GM18907 (cell line): ENCODE measurements around the gene UBE2L6.
A peak's percentile ranks its signal among the peaks of the same experiment; 100 is the strongest.

Experiments used
- ATAC-seq: cut with Tn5 transposase; IDR thresholded peaks from one replicate; pipeline ENCODE4 v1.9.1; 2021; ENCODE audit warnings: mild to moderate bottlenecking, moderate library complexity; ENCODE audit not compliant: unreplicated experiment

The UBE2L6 gene

DNA sequence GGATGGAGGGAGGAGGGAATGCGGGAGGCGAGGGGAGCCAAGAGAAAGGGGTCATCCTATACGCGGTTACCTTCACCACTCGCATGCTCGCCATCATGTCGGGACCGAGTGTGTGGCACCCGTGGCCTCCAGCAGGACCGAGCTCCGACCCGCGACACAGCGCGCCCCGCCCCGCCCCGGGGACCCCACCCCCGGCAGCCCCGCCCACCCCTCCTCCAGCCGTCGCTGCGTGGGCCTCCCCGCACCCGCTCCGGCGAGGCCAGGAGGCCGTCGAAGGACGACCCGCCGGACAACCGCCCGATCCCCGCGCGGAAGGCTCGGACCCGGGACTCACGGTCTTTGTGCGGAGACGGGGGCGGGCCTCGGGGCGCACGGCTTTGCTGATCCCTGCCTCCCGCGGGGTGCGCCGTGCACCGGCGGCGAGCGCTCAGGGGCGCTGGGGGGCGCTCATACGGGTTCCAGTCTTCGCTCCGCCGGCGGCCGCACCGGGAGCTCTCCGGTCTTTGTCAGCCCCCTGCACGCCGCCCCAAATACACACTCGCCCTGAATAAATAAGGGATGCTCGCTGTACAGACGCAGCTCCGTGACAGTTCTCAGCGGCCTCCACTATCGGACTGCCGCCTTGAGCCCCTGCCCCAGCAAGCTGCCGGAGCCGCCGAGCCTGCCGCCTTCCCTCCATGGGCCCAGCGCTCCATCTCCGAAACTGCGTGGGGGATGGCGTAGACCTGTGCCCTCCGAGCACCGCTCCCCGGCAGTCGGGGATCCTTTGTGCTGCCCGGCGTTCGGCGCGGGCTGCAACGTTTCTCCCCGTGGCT is at the start of gene UBE2L6:
UBE2L6 (minus strand) TSS at position 158 of the 815 bp plus-strand sequence; CDS start at position 97, 61 bp downstream.
- peak; percentile 77 for ATAC-seq

DNA sequence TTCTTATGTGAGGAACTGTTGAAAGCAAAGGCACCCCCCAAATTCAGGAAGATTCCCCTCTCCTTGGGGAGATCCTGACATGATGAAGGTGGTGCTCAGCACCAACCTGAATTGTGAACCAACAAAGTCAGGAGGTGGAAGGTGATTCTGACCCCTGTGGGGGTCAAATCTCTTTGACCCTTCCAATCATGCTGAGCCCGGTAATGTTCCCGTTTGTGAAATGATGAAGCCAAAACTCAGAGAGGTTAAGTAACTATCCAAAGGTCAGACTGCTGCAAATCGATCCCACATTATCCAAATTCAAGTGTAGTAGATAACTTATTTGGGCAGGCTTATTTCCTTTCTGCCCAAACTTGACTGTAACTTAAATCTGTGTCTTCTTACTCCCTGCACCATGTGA is 49.1 kb upstream of the UBE2L6 start:
- ATAC-seq, result no peak

DNA sequence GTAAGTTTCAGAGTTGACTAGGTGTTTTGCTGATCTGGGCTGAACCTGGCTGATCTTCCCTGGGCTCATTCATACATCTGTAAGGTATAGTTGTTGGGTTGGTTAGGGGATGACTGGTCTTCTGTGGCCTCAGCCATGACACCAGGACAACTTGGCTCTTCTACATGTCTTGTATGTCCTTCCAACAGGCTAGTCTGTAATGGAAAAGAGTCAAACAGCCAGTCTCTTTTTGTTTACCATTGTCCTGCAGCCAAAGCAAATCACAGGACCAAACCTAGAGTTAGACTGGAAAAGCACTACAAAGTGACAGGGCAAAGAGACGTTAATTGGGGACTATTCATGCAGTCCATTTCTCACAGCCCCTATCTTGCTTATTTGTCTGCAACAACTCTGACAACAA is 47.8 kb upstream of the UBE2L6 start:
- ATAC-seq, result no peak

DNA sequence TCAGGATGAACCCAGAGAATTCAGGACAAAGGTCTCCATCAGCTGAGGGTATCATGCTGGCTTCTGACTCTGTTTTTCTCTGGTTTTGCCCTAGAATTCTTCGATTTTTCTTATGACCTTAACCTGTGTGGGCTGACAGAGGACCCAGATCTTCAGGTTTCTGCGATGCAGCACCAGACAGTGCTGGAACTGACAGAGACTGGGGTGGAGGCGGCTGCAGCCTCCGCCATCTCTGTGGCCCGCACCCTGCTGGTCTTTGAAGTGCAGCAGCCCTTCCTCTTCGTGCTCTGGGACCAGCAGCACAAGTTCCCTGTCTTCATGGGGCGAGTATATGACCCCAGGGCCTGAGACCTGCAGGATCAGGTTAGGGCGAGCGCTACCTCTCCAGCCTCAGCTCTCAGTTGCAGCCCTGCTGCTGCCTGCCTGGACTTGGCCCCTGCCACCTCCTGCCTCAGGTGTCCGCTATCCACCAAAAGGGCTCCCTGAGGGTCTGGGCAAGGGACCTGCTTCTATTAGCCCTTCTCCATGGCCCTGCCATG is 46.8 kb upstream of the UBE2L6 start:
- no peak for ATAC-seq

DNA sequence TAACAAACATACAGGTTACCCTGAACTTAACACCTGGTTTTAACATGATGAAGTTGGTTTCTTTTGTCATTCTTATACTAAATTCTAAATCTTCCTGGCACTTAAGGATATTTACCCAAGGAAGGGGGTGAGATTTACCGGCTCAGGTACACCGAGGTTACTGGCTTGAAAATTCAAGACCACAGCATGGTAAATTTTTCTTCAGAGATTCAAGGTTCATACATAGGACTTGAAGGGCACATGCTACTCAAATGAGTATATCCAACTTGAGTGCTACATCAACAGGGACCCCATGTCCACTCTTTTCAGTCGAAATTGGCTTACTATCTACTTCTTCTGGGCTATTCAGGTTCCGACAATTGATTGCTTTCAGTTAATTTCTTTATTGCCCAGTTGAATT is 42.7 kb upstream of the UBE2L6 start:
- ATAC-seq, result no peak

DNA sequence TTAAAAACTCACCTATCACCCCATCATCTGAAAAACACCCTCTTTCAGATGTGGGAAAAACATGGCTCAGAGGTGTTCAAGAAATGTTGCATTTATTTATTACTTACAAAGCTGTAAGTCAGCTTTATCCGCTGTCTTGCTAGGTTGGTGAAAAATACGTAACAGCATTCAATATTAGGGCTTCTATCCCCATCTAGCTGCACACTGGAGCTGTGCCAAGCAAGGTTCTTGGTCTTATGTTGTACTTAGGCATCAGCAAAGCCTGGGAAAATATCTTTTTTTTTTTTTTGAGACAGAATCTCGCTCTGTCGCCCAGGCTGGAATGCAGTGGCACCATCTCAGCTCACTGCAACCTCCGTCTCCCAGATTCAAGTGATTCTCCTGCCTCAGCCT is 37.6 kb upstream of the UBE2L6 start:
- no peak for ATAC-seq

DNA sequence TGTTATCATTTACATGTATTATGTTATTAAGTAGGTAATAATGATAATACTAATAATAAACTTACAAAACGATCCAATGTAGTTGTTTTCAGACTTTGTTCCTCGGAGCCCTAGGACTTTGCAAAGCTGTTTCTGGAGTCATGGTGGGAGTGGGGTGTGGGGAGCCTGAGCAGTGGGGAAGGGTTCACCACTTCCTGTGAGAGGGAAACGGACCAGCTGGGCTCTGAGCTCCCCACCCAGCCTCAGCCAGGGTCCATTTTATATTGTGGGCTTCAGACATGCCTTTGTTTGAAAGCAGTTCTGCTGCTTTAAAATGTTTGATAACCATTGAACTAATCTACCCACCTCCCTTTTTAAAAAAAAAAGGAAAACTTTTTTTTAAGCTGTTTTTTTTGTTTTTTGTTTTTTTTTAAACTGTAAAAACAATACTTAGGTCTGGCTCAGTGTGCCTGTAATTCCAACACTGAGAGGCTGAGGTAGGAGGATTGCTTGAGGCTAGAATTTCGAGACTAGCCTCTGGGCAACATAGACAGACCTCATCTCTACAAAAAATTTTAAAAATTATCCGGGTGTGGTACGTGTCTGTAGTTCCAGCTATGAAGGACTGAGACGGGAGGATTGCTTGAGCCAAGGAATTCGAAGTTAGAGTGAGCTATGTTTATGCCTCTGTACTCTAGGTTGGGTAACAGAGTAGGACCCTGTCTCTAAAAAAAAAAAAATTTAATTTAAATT is 37.0 kb upstream of the UBE2L6 start:
- ATAC-seq, result no peak

DNA sequence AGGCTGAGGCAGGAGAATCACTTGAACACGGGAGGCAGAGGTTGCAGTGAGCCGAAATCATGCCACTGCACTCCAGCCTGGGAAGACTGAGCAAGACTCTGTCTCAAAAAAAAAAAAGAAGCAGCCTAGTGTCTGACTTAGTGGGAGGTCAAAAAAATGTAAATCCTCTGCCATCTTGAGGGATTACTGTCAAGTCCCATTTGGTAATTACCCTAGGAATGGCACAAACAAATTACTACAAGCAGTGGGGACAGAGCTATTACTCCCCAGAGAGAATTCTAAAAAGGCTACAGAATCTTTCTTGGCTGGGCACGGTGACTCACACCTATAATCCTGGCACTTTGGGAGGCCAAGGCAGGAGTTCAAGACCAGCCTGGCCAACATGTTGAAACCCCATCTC is 33.8 kb upstream of the UBE2L6 start:
- no peak for ATAC-seq

DNA sequence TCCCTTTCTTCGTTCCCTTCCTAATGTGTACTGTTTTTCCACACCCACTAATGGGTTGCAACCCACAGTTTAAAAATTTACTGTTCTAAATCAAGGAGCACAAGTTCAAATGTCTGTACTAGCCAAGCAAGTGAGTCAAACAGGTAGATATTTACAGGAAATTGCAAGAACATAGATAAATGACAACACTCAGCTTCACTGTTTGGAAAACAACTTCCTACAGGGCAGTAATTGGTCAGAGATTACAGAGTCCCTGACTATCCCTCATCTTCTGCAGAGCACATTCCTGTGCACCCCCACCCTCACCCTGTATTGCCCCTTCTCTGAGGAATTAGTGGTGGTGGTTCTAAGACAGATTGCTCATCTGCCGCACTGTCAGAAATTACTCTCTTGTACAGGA is 31.9 kb upstream of the UBE2L6 start:
- ATAC-seq, result no peak

DNA sequence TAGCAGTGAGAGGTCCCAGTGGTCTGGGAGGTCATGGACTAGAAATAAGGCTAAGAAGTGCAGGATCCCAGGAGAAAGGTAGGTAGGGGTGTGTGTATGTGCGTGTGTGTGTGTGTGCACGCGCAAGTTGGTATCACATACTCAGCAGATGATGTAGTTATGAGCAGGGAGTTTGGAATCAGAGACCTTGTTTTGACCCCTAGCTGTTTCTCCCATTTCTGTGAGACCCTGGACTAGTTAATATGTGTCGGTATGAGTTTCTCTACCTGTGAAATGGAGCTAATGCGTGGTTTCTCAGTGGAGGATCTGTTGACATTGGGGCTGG is 31.3 kb upstream of the UBE2L6 start:
- ATAC-seq, result no peak

DNA sequence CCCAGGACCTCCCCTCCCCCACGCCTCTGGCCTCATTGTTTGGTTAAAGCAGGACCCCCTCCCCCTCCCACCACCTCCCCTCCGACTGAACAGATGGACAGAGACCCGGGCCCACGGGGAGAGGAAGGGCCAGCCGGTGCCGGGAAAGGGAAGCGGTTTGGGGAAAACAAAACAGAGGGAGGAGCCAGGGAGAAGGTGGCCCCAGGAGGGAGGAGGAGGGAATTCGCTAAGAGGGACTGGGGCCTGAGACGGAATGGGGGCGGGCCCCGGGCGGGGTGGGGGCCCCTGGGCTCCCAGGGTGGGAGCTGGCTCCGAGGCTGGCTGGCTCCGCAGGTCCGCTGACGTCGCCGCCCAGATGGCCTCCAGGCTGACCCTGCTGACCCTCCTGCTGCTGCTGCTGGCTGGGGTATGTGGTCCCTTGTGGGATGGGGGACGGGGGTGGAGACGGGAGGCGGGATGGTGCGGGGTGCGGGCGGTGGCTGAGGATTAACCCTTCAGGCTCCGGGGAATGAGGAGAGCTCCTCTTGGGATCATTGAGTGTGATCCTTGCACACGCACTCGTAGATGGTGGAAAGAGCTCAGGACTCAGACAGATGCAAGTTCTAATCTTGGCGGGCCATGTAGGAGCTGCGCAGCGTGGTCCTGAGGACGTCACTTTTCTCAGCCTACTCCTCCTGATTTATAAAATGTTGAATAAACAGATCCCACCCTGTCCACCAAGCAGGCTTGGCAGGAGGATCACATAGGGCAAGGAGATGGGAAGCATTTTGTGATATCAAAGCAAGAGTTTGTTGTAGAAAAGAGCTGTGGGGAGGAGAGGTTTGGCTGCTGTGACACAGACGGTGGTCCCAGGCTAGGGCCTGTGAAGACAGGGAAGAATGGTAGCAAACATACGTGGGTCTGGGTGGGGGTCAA is 30.7 kb upstream of the UBE2L6 start:
- no peak for ATAC-seq

DNA sequence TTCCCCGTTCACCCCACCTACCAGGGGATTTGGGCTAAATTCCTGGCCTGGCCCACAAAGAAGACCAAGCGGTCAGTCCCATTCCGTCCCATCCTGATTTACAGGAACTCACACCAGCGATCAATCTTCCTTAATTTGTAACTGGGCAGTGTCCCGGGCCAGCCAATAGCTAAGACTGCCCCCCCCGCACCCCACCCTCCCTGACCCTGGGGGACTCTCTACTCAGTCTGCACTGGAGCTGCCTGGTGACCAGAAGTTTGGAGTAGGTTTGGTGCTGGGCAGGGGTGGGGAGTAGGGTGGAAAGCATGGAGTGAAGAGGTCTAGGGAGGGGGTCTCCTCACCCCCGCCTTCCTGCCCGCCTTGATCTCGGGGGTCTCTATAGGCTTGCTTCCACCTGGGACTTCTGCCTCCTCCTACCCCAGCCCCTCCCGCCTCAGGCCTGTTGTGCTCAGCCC is 30.0 kb upstream of the UBE2L6 start, which contains the start of gene SERPING1:
SERPING1 (plus strand) TSS at position 225 of the 455 bp plus-strand sequence. CDS start 586 bp downstream, outside the sequence.
- ATAC-seq, result no peak

DNA sequence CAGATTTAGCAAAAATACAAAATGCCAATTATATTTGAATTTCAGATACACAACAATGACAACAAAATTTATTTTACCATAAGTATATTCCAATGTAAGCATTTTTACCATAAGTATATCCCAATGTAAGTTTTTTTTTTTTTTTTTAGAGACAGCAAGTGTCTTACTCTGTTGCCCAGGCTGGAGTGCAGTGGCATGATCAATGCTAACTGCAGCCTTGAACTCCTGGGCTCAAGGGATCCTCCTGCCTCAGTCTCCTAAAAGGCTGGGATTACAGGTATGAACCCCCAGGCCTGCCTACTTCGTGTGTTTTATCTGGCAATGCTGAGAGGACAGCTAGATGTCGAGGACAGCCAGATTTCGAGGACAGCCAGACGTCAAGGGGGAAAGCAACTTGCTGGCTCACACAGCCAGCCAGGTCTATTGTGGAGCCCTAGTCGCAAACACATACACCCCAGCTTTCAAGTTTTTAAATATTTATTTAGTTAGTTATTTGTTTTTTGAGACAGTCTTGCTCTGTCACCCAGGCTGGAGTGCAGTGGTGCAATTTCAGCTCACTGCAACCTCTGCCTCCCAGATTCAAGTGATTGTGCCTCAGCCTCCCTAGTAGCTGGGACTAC is 28.9 kb upstream of the UBE2L6 start:
- ATAC-seq, result no peak

DNA sequence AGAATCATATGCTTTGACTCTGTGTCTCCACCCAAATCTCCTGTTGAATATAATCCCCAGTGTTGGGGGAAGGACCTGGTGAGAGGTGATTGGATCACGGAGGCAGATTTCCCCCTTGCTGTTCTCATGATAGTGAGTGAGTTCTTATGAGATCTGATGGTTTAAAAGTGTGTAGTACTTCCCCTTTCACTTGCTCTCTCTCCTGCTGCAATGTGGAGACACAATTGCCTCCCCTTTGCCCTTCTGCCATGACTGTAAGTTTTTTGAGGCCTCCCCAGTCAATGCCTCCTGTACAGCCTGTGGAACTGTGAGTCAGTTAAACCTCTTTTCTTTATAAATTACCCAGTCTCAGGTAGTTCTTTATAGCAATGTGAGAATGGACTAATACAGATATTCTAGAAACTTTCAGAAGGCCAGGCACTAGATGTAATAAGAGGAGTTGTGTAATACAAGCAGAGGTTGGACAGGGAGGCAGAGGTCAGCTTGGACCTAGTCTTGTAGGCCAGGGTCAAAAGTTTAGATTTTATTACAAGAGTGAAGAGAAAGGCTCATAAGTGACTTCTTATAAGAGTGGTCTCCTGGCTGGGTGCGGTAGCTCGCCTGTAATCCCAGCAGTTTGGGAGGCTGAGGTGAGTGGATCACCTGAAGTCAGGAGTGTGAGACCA is 20.7 kb upstream of the UBE2L6 start:
- no peak for ATAC-seq

DNA sequence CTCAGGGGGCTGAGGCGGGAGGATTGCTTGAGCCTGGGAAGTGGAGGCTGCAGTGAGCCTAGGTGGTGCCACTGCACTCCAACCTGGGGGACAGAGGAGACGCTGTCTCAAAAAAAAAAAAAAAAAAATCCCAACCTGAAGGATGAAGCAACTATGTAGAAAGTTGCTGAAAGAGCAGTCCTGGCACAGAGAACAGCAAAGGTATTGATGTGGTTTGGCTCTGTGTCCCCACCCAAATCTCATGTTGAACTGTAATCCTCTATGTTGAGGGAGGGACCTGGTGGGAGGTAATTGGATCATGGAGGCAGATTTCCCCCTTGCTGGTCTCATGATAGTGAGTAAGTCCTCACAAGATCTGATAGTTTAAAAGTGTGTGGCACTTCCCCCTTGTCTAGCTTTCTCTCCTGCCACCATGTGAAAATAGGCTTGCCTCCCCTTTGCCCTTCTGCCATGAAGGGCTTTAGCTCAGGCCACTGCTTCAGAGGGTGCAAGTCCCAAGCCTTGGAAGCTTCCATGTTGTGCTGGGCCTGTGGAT is 19.3 kb upstream of the UBE2L6 start:
- no peak for ATAC-seq

DNA sequence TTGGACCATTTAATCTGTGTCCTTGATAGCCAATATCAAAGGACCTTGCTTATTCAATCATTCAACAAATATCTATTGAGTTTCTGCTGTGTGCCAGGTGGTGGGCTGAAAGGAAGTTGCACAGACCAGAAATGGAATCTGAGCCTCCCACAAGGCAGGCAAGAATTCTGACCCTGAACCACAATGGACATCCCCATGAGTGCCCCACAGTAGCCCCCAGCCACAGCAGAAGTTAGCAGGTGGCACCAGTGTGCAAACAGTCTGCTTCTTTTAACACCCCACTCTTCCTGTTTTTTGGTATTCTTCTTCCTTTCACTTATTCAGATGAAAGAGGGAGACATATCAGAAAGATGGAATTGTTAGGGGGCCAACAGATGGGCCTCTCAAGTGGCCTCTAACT is 17.8 kb upstream of the UBE2L6 start:
- ATAC-seq, result peak; percentile 80

DNA sequence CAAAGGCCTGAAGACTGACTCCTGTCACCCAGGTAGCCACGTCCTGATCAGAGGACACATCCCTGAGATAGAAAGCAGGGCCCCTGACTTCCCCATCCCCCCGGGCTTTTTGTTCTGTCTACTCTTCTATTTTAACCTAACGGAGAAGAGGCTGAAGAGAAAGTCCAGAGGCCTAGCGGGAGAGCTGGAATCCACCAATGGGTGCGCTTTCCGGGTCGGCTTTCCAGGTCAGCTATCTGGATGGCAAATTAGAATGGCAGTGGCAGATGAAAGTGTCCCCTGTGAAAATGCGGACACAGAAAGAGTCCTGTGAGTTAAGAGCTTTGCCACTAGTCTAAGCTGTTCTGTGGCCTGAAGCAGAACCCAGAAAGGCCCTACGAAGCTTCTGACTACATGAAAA is 16.9 kb upstream of the UBE2L6 start:
- no peak for ATAC-seq

DNA sequence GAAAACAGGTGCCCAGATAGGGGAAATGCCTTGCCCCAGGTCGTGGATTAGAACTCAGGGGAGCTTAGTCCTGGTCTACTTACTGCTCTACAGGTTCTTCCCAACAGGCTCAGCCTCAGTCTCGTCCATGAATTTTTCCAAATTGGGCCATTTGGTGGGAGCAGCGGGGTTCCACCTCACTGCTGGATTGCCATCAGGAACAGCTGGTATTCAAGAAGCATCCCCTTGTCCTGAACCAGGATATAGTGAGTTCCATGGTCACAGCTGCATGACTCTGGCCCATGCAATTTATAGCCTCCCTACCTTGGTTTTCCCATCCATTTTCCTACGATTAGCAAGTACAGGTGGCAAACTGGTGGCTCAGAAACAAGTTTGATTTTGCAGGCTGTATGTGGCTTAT is 6.6 kb upstream of the UBE2L6 start:
- ATAC-seq, result no peak

DNA sequence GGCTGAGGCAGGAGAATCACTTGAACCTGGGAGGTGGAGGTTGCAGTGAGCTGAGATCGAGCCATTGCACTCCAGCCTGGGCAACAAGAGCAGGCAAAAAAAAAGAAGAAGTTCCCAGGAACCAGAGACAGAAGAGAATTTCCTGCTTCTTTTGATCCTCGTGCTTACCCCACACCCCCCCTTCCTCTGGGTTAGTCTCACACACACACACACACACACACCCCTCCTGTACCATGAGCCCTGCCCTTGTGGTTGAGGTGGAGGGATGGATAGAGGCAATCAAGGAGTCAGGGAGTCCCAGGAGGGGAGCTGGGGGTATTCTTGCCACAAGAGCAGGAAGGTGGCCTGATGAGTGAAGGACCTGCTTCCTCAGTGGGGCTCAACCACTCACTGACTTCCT is 4.1 kb upstream of the UBE2L6 start:
- no peak for ATAC-seq

DNA sequence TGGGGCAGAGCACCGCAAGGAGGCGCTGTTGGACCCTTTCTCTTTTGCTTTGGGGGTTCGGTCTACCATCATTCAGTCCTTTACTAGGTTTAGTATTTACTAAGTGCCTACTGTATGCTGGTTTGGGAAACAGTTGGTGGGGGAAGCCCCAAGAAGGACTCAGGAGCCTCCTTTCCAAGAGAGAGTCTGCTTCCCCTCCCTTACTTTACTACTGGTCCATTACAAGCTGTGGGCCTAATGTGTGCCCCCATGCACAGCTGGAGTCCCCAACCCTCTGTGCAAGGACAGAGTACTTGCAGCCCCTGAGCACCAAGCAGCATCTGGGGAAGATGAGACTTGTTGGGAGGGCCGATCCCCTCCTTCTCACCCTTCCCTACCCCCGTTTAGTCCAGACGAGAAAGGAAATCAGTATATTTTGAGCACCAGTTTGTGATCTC is 876 bp upstream of the UBE2L6 start:
- ATAC-seq, result peak; percentile 9
